GM12878 (cell line): ENCODE measurements around the gene RAPGEF6. TPM values are rescaled to one million over a fixed set of nuclear protein-coding genes. Genes with fewer than 3 reads are reported as not detected.

Experiments used
- ATAC-seq: fragments of 200-7000 bp; cut with Tn5 transposase; 3 replicates; pipeline ENCODE4 v1.9.1; 2020; ENCODE audit warnings: mild to moderate bottlenecking, moderate library complexity
- BruUV-seq: library from RNA; stranded (reverse); fragments of 400-500 nt; replicated peaks from 2 replicates; lab custom pipeline; 2021; lab: Mats Ljungman, UMichigan
- CTCF ChIA-PET: fragments of 300-600 bp; sonication (Branson Sonifier 250); formaldehyde crosslinking; extraction: SDS; loops from one replicate; lab custom pipeline; 2021; ENCODE audit warnings: inconsistent platforms; lab: Yijun Ruan, JAX
- POLR2A ChIA-PET: fragments of 350-600 bp; formaldehyde crosslinking; extraction: SDS; loops from one replicate; lab custom pipeline; 2021; ENCODE audit warnings: inconsistent platforms; lab: Charles Lee
- RAD21 ChIA-PET: fragments of 300-600 bp; sonication (Branson Sonifier 250); formaldehyde crosslinking; loops from one replicate; lab custom pipeline; 2023; ENCODE audit warnings: antibody characterized with exemption; ENCODE audit not compliant: unreplicated experiment; lab: Charles Lee
- SMC1A ChIA-PET: fragments of 300-600 bp; sonication (Branson Sonifier 250); formaldehyde crosslinking; loops from one replicate; lab custom pipeline; 2023; ENCODE audit not compliant: unreplicated experiment, uncharacterized antibody; lab: Charles Lee
- DNase-seq: peaks from one replicate; pipeline ENCODE4 v3.0.0-alpha.2; 2011; ENCODE audit warnings: low read depth, low spot score
- FAIRE-seq: peaks from 3 replicates; lab custom pipeline; 2011; peaks lifted over from hg19 to GRCh38; lab: Jason Lieb, UNC
- H2AFZ ChIP-seq: 2 replicates; pipeline ENCODE4 v1.6.0; 2011; ENCODE audit warnings: low read depth, low read length, control low read depth; ENCODE audit not compliant: control insufficient read depth
- H3K27ac ChIP-seq: 2 replicates; pipeline ENCODE4 v1.5.1; 2011; ENCODE audit warnings: control low read depth; ENCODE audit not compliant: control insufficient read depth, insufficient read depth
- H3K27me3 ChIP-seq, 2 experiments: replicated peaks in 1 of 2; 2 replicates each; pipeline versions ENCODE4 v1.6.0 to v1.6.1; 2011; ENCODE audit warnings: low read length in 1 of 2; ENCODE audit not compliant: control insufficient read depth in 2 of 2, insufficient read depth in 2 of 2
- H3K36me3 ChIP-seq, 2 experiments: 2 replicates each; pipeline ENCODE4 v1.5.1; 2011; ENCODE audit warnings: low read length in 1 of 2; ENCODE audit not compliant: control insufficient read depth in 2 of 2, insufficient read depth in 2 of 2
- H3K4me1 ChIP-seq: 2 replicates; pipeline ENCODE4 v1.6.1; 2011; ENCODE audit warnings: mild to moderate bottlenecking, low read length, moderate library complexity, mixed read lengths; ENCODE audit not compliant: control insufficient read depth, insufficient read depth
- H3K4me2 ChIP-seq: 2 replicates; pipeline ENCODE4 v1.6.0; 2011; ENCODE audit warnings: control low read depth; ENCODE audit not compliant: control insufficient read depth, insufficient read depth
- H3K4me3 ChIP-seq: fragments of 200-600 bp; sonication (generic); 2 replicates; pipeline ENCODE4 v1.5.1; 2016
- H3K79me2 ChIP-seq: 2 replicates; pipeline ENCODE4 v1.6.0; 2011; ENCODE audit warnings: low read length; ENCODE audit not compliant: control insufficient read depth, insufficient read depth
- H3K9ac ChIP-seq: 2 replicates; pipeline ENCODE4 v1.8.0; 2011; ENCODE audit warnings: low read length, control low read depth, mixed read lengths; ENCODE audit not compliant: control insufficient read depth, insufficient read depth
- H3K9me3 ChIP-seq: replicated peaks from 3 replicates; pipeline ENCODE4 v1.5.1; 2011; ENCODE audit warnings: mild to moderate bottlenecking, low read length; ENCODE audit not compliant: control insufficient read depth, insufficient read depth
- H4K20me1 ChIP-seq: 2 replicates; pipeline ENCODE4 v1.6.0; 2011; ENCODE audit not compliant: control insufficient read depth, insufficient read depth
- HDAC2 ChIP-seq: fragments of 200-600 bp; sonication (generic); IDR thresholded peaks from 2 replicates; pipeline ENCODE4 v1.6.1; 2017
- RAD51 ChIP-seq: fragments of 450-650 bp; IDR thresholded peaks from 2 replicates; pipeline ENCODE4 v1.6.1; 2016; ENCODE audit warnings: moderate library complexity, mild to moderate bottlenecking, inconsistent platforms
- SMAD5 ChIP-seq: IDR thresholded peaks from 2 replicates; pipeline ENCODE4 v1.6.1; 2016; ENCODE audit warnings: antibody characterized with exemption, low read depth
- SMC3 ChIP-seq: IDR thresholded peaks from 2 replicates; pipeline ENCODE4 v1.6.1; 2011; ENCODE audit warnings: low read length, improper control_type of control experiment, borderline replicate concordance
- STAT1 ChIP-seq: fragments of 450-650 bp; conservative IDR thresholded peaks from 2 replicates; pipeline ENCODE4 v1.6.1; 2014; ENCODE audit warnings: antibody characterized with exemption, mild to moderate bottlenecking
- SUPT20H ChIP-seq: IDR thresholded peaks from 2 replicates; pipeline ENCODE4 v1.6.1; 2011; ENCODE audit warnings: low read depth, mild to moderate bottlenecking, low read length, moderate library complexity, borderline replicate concordance; ENCODE audit not compliant: control insufficient read depth
- TCF12 ChIP-seq: IDR thresholded peaks from 2 replicates; pipeline ENCODE4 v1.6.1; 2011; ENCODE audit warnings: low read depth, mild to moderate bottlenecking, low read length
- ZNF217 ChIP-seq: fragments of 450-650 bp; IDR thresholded peaks from 2 replicates; pipeline ENCODE4 v1.6.1; 2017; ENCODE audit warnings: antibody characterized with exemption, mild to moderate bottlenecking
- ZNF622 ChIP-seq: fragments of 450-650 bp; IDR thresholded peaks from 2 replicates; pipeline ENCODE4 v1.6.1; 2017; ENCODE audit warnings: mild to moderate bottlenecking, inconsistent platforms
- WGBS: methylation state at CpG from one replicate; pipeline ENCODE4 v1.1.6; 2016; ENCODE audit warnings: low lambda C conversion rate; ENCODE audit not compliant: insufficient replicate concordance, insufficient coverage; ENCODE audit errors: missing lambda C conversion rate; 5-methylcytosine and 5-hydroxymethylcytosine counted together
- in situ Hi-C: fragments of 300-500 bp; cut with MboI; formaldehyde crosslinking; loops from 9 replicates; pipeline ENCODE4 v1.14.3; 2018; ENCODE audit warnings: mixed read lengths
- intact Hi-C: fragments of 100-400 bp; cut with micrococcal nuclease; formaldehyde crosslinking; loops from one replicate; pipeline ENCODE4 v1.14.2; 2022; ENCODE audit not compliant: unreplicated experiment
- polyA plus RNA-seq, 11 experiments: library from polyadenylated mRNA; depleted of rRNA in 4 of 11; unstranded in 6 of 11; stranded (reverse) in 5 of 11; fragments of >200 nt; fragmentation: Nextera tagmentation in 4 of 11; fragmentation: Illumina TruSeq in 1 of 11; extraction: Ambion mirVana in 4 of 11; extraction: Trizol in 1 of 11; gene quantifications; 1 replicate in 1 of 11; 2 replicates in 10 of 11; pipeline versions ENCODE4 v1.2.1 to v1.2.3, GENCODE V29; 2011 to 2016; ENCODE audit warnings: inconsistent platforms in 2 of 11, missing spikeins in 2 of 11, low read depth in 1 of 11
- small RNA-seq: library from RNA; depleted of rRNA; stranded (forward); fragments of <200 nt; gene quantifications from one replicate; pipeline ENCODE3, GENCODE V24; 2014
- total RNA-seq, 4 experiments: library from RNA; depleted of rRNA in 3 of 4; stranded (reverse); fragments of >200 nt in 3 of 4; fragmentation: Illumina TruSeq in 1 of 4; extraction: Trizol in 1 of 4; gene quantifications; 2 replicates each; pipeline versions ENCODE4 v1.2.1 to v1.2.3, GENCODE V29; 2013 to 2021
- TF ChIP-seq, protein P1 (sequence below): IDR thresholded peaks from 2 replicates; pipeline ENCODE4 v1.6.1; 2012; ENCODE audit warnings: low read length, inconsistent platforms
- TF ChIP-seq, protein P2 (sequence below): IDR thresholded peaks from 2 replicates; pipeline ENCODE4 v1.6.1; 2012; ENCODE audit warnings: low read depth, low read length, improper control_type of control experiment

The RAPGEF6 gene
- total and polyA plus RNA-seq, 10 of the 15 experiments (the other 5 are each of a cell fraction or from before 2014, with no cell fraction given), result 2.9 to 24.0 (median 14.2) TPM

DNA sequence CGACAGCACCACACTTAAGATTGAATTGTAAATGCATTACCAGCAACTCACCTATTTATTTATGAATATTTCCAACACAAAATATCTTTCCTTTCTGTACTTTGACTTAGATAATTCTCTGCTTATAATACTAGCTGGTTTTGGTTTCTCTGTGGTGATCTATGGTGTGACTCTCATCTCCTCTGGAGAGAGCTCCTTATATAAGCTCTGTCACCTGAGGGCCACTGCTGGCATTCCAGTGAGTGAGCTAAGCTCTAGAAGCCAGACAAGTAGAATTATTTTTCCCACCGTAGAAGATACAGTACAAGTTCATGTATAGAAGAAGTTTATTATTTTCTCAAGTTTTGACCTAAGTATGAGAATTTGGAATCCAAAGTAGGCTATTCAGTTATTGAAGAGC is 259.7 kb downstream of the RAPGEF6 start:
- no peak for DNase-seq
- Histone ChIP-seq H3K4me3 (peak overlapping the region; percentile 37; the same call in 1 of the 2 replicates), H3K9me3 (no peaks in the 10 kb centered on the region), H4K20me1 (no peaks in the 10 kb centered on the region), H3K36me3 (no peaks in the 10 kb centered on the region)
- SMC1A ChIA-PET, result interaction anchor here (0.5 to 4.0 kb wide), 20 partner anchors 9 to 1941 kb away, joined by 3 to 20 read pairs (median 4); no protein-coding TSS in a partner anchor
- in situ Hi-C loops, result no loop called here
- TF ChIP-seq STAT1 (no peak), TCF12 (no peak), SMAD5 (no peak), SUPT20H (no peak), ZNF217 (no peak), ZNF622 (no peak), HDAC2 (no peak), RAD51 (0 out of 2 replicates have a peak, but pooled peaks have one; percentile 8), SMC3 (no peak)
- TF ChIP-seq, protein P1, sequence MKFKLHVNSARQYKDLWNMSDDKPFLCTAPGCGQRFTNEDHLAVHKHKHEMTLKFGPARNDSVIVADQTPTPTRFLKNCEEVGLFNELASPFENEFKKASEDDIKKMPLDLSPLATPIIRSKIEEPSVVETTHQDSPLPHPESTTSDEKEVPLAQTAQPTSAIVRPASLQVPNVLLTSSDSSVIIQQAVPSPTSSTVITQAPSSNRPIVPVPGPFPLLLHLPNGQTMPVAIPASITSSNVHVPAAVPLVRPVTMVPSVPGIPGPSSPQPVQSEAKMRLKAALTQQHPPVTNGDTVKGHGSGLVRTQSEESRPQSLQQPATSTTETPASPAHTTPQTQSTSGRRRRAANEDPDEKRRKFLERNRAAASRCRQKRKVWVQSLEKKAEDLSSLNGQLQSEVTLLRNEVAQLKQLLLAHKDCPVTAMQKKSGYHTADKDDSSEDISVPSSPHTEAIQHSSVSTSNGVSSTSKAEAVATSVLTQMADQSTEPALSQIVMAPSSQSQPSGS, result 0 out of 2 replicates have a peak, but pooled peaks have one; percentile 11
- TF ChIP-seq, protein P2, sequence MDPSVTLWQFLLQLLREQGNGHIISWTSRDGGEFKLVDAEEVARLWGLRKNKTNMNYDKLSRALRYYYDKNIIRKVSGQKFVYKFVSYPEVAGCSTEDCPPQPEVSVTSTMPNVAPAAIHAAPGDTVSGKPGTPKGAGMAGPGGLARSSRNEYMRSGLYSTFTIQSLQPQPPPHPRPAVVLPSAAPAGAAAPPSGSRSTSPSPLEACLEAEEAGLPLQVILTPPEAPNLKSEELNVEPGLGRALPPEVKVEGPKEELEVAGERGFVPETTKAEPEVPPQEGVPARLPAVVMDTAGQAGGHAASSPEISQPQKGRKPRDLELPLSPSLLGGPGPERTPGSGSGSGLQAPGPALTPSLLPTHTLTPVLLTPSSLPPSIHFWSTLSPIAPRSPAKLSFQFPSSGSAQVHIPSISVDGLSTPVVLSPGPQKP, result no peak
- TF ChIP-seq, all 136 proteins: peak for 2
- no TSS peak for BruUV-seq
- H3K27ac ChIP-seq, result peak overlapping the region; percentile 88
- FAIRE-seq (no peak), ATAC-seq (peak; percentile 35)
- 2% methylated on average over 2 of the region's 2 CpGs for WGBS
- H3K4me2 ChIP-seq, result peak overlapping the region; percentile 66
- no peaks in the 10 kb centered on the region for H3K27me3 ChIP-seq
- H3K79me2 ChIP-seq, result peaks cover 91% of the 10 kb centered on the region
- ChIA-PET CTCF (interaction anchor here (0.6 to 1.7 kb wide), 9 partner anchors 18 to 504 kb away, joined by 3 to 8 read pairs (median 4); no protein-coding TSS in a partner anchor), RAD21 (interaction anchor here (0.9 to 11.3 kb wide), 14 partner anchors 9 to 210 kb away, joined by 3 to 145 read pairs (median 4); partner anchors contain the start of gene CDC42SE2), POLR2A (interaction anchor here (0.6 to 1.2 kb wide), 9 partner anchors 24 to 223 kb away, joined by 3 to 8 read pairs (median 3); no protein-coding TSS in a partner anchor)
- no peak overlapping the region for H3K9ac ChIP-seq
- intact Hi-C loops, result no loop called here
- H3K4me1 ChIP-seq, result peaks cover 77% of the 10 kb centered on the region
- H2AFZ ChIP-seq, result no peak overlapping the region

Small RNAs within 50 kb of the gene (small RNA-seq; reads per million reads assigned to genes)
- not detected for gene RF02271

Other genes starting within 250 kb of the RAPGEF6 start
- 16.1 and 19.5 TPM in 2 replicates for gene FNIP1, start 161.8 kb upstream of the RAPGEF6 start, total RNA-seq (2014; rRNA removed)
- gene FNIP1, start 161.8 kb upstream of the RAPGEF6 start, total RNA-seq (2014; rRNA removed; fragmentation: Illumina TruSeq; extraction: Trizol), result 16.8 and 17.4 TPM in 2 replicates
- 17.0 and 18.0 TPM in 2 replicates for gene FNIP1, start 161.8 kb upstream of the RAPGEF6 start, total RNA-seq (2021)
- 13.8 and 19.5 TPM in 2 replicates for gene FNIP1, start 161.8 kb upstream of the RAPGEF6 start, polyA plus RNA-seq (2011; rRNA removed)
- 9.9 and 12.6 TPM in 2 replicates for gene FNIP1, start 161.8 kb upstream of the RAPGEF6 start, polyA plus RNA-seq (2014; fragmentation: Illumina TruSeq; extraction: Trizol)
- 1 to 10 TPM; 4.3 to 7.0 TPM for gene FNIP1, start 161.8 kb upstream of the RAPGEF6 start, polyA plus RNA-seq (2014; fragmentation: Nextera tagmentation; extraction: Ambion mirVana)
- gene FNIP1, start 161.8 kb upstream of the RAPGEF6 start, polyA plus RNA-seq (2014; rRNA removed), result 7.4 and 8.1 TPM in 2 replicates
- 10 to 100 TPM; 14.1 to 16.3 TPM for gene FNIP1, start 161.8 kb upstream of the RAPGEF6 start, polyA plus RNA-seq (2016; fragmentation: Nextera tagmentation; extraction: Ambion mirVana)